Liver (tissue), 9 donors: ENCODE data around the gene CDKN1B. TPM values are rescaled to one million over a fixed set of nuclear protein-coding genes. Genes with fewer than 3 reads are reported as not detected.

Experiments used
- DNase-seq: peaks from one replicate; pipeline ENCODE4 v3.0.0-alpha.2; 2017; ENCODE audit warnings: low spot score
- H3K27ac ChIP-seq, 2 donors: one replicate each; pipeline ENCODE4 v1.7.0; 2013; ENCODE audit warnings: inconsistent platforms in 2 of 2, low read length in 2 of 2, control low read depth in 1 of 2, low read depth in 1 of 2, mild to moderate bottlenecking in 1 of 2
- H3K27me3 ChIP-seq, 4 donors: one replicate each; pipeline versions ENCODE4 v1.6.1 to v1.7.0; 2013; ENCODE audit warnings: low read length in 3 of 4, inconsistent platforms in 1 of 4, mild to moderate bottlenecking in 1 of 4, moderate library complexity in 1 of 4; ENCODE audit not compliant: control insufficient read depth in 4 of 4, insufficient read depth in 4 of 4
- H3K36me3 ChIP-seq, 4 donors: one replicate each; pipeline versions ENCODE4 v1.6.1 to v1.7.0; 2013; ENCODE audit warnings: low read length in 3 of 4, mild to moderate bottlenecking in 3 of 4, low read depth in 1 of 4, moderate library complexity in 1 of 4; ENCODE audit not compliant: control insufficient read depth in 4 of 4, insufficient read depth in 3 of 4
- H3K4me1 ChIP-seq, 4 donors: one replicate each; pipeline versions ENCODE4 v1.6.1 to v1.7.0; 2013; ENCODE audit warnings: low read length in 3 of 4, mild to moderate bottlenecking in 3 of 4, moderate library complexity in 1 of 4; ENCODE audit not compliant: control insufficient read depth in 4 of 4, insufficient read depth in 4 of 4
- H3K4me3 ChIP-seq, 3 donors: one replicate each; pipeline versions ENCODE4 v1.6.1 to v1.7.0; 2013; ENCODE audit warnings: low read length in 3 of 3, control low read depth in 1 of 3, low read depth in 1 of 3, mild to moderate bottlenecking in 1 of 3
- H3K9ac ChIP-seq, 2 donors: one replicate each; pipeline ENCODE4 v1.7.0; 2013; ENCODE audit warnings: low read length in 2 of 2, mild to moderate bottlenecking in 2 of 2, moderate library complexity in 2 of 2, control low read depth in 1 of 2, low read depth in 1 of 2
- H3K9me3 ChIP-seq, 4 donors: one replicate each; pipeline versions ENCODE4 v1.6.1 to v1.7.0; 2013; ENCODE audit warnings: low read length in 3 of 4; ENCODE audit not compliant: control insufficient read depth in 4 of 4
- ATF3 ChIP-seq: IDR thresholded peaks from 2 replicates; pipeline ENCODE4 v1.6.1; 2016; ENCODE audit warnings: antibody characterized with exemption
- CTCF ChIP-seq: fragments of 150-350 bp; IDR thresholded peaks from 2 replicates; pipeline ENCODE4 v1.5.1; 2017; ENCODE audit warnings: improper control_type of control experiment, low read depth, low read length; ENCODE audit not compliant: missing input control
- EGR1 ChIP-seq, 2 donors: IDR thresholded peaks; 2 replicates each; pipeline ENCODE4 v1.6.1; 2016 to 2018; ENCODE audit warnings: antibody characterized with exemption in 2 of 2, low read depth in 2 of 2
- FOXA1 ChIP-seq: IDR thresholded peaks from 2 replicates; pipeline ENCODE4 v1.6.1; 2016; ENCODE audit warnings: antibody characterized with exemption
- FOXA2 ChIP-seq: IDR thresholded peaks from 2 replicates; pipeline ENCODE4 v1.6.1; 2016; ENCODE audit warnings: antibody characterized with exemption
- GABPA ChIP-seq, 2 donors: IDR thresholded peaks in 1 of 2; conservative IDR thresholded peaks in 1 of 2; 2 replicates each; pipeline ENCODE4 v1.6.1; 2016; ENCODE audit warnings: antibody characterized with exemption in 2 of 2, mild to moderate bottlenecking in 1 of 2, moderate library complexity in 1 of 2
- HNF4G ChIP-seq: IDR thresholded peaks from 2 replicates; pipeline ENCODE4 v1.6.1; 2016; ENCODE audit warnings: antibody characterized with exemption
- JUND ChIP-seq, 2 donors: IDR thresholded peaks; 2 replicates each; pipeline ENCODE4 v1.6.1; 2016; ENCODE audit warnings: antibody characterized with exemption in 2 of 2
- NR2F2 ChIP-seq: IDR thresholded peaks from 2 replicates; pipeline ENCODE4 v1.6.1; 2016; ENCODE audit warnings: antibody characterized with exemption
- RAD21 ChIP-seq, 2 donors: IDR thresholded peaks; 2 replicates each; pipeline ENCODE4 v1.6.1; 2016; ENCODE audit warnings: antibody characterized with exemption in 2 of 2, mild to moderate bottlenecking in 2 of 2
- REST ChIP-seq: IDR thresholded peaks from 2 replicates; pipeline ENCODE4 v1.6.1; 2016; ENCODE audit warnings: antibody characterized with exemption, mild to moderate bottlenecking
- RXRA ChIP-seq, 2 donors: IDR thresholded peaks; 2 replicates each; pipeline ENCODE4 v1.6.1; 2017 to 2018; ENCODE audit warnings: antibody characterized with exemption in 2 of 2, mild to moderate bottlenecking in 1 of 2
- SP1 ChIP-seq: IDR thresholded peaks from 2 replicates; pipeline ENCODE4 v1.6.1; 2018; ENCODE audit warnings: antibody characterized with exemption, mild to moderate bottlenecking
- TAF1 ChIP-seq: conservative IDR thresholded peaks from 2 replicates; pipeline ENCODE4 v1.6.1; 2016; ENCODE audit warnings: antibody characterized with exemption, mild to moderate bottlenecking
- YY1 ChIP-seq: IDR thresholded peaks from 2 replicates; pipeline ENCODE4 v1.6.1; 2016; ENCODE audit warnings: antibody characterized with exemption, mild to moderate bottlenecking
- ZBTB33 ChIP-seq: IDR thresholded peaks from 2 replicates; pipeline ENCODE4 v1.6.1; 2016; ENCODE audit warnings: antibody characterized with exemption
- WGBS: extraction: QIAGEN DNeasy Blood & Tissue Kit; methylation state at CpG from one replicate; pipeline ENCODE4 v1.1.7; 2013; 5-methylcytosine and 5-hydroxymethylcytosine counted together
- polyA plus RNA-seq, 2 donors: library from polyadenylated mRNA; stranded (reverse) in 1 of 2; unstranded in 1 of 2; fragments of 200-250 nt in 1 of 2; fragments of >200 nt in 1 of 2; fragmentation: Nextera tagmentation in 1 of 2; extraction: Ambion mirVana in 1 of 2; gene quantifications; one replicate each; pipeline versions ENCODE4 v1.2.1 to v1.2.3, GENCODE V29; 2013 to 2015
- total RNA-seq, 2 donors: library from RNA; depleted of rRNA; stranded (reverse); fragments of >200 nt; gene quantifications; one replicate each; pipeline ENCODE4 v1.2.3, GENCODE V29; 2014
- donor health status: healthy.
- donor health status: healthy.
- donor health status: healthy.
- donor health status: healthy.
- donor health status: healthy.

The CDKN1B gene
- total and polyA plus RNA-seq, 4 donors: 7.8 to 67.5 (median 22.5) TPM

GRCh38 chr12:12668005-12668404, 49.2 kb upstream of the CDKN1B start:
- Histone ChIP-seq H3K27me3 (no peaks in the 10 kb centered on the region), H3K27ac (no peak overlapping the region), H3K36me3 (peaks cover 0 to 1% (median 0%) of the 10 kb centered on the region in 4 donors), H3K9ac (no peak overlapping the region), H3K9me3 (no peaks in the 10 kb centered on the region), H3K4me3 (no peak overlapping the region), H3K4me1 (no peaks in the 10 kb centered on the region)
- WGBS: 95% methylated on average over 1 of the region's 1 CpG
- no peak for TF ChIP-seq RAD21 (IDR thresholded peaks at IDR 0.05)
- no peak for TF ChIP-seq ZBTB33
- no peak for TF ChIP-seq HNF4G
- no peak for TF ChIP-seq JUND (IDR thresholded peaks at IDR 0.05)
- no peak for TF ChIP-seq GABPA (IDR thresholded peaks at IDR 0.05 in 1 of 2, conservative IDR thresholded peaks at IDR 0.05 in 1 of 2)
- TF ChIP-seq YY1: no peak
- TF ChIP-seq NR2F2: no peak
- no peak for TF ChIP-seq RXRA (IDR thresholded peaks at IDR 0.05)
- no peak for TF ChIP-seq REST
- TF ChIP-seq SP1: no peak
- TF ChIP-seq EGR1 (IDR thresholded peaks at IDR 0.05; ENCODE audit: low read depth in 2 of 2): no peak
- TF ChIP-seq FOXA1: no peak
- TF ChIP-seq CTCF: no peak
- DNase-seq: no peak

GRCh38 chr12:12669020-12669419, 48.1 kb upstream of the CDKN1B start:
- no peaks in the 10 kb centered on the region for H3K27me3 ChIP-seq
- H3K4me3 ChIP-seq: no peak overlapping the region
- no peak for DNase-seq
- H3K27ac ChIP-seq: no peak overlapping the region
- no peaks in the 10 kb centered on the region for H3K36me3 ChIP-seq
- no peaks in the 10 kb centered on the region for H3K9me3 ChIP-seq
- H3K4me1 ChIP-seq: no peaks in the 10 kb centered on the region
- no peak overlapping the region for H3K9ac ChIP-seq
- no peak for TF ChIP-seq RAD21 (IDR thresholded peaks at IDR 0.05)
- TF ChIP-seq RXRA (IDR thresholded peaks at IDR 0.05): no peak
- TF ChIP-seq GABPA (IDR thresholded peaks at IDR 0.05 in 1 of 2, conservative IDR thresholded peaks at IDR 0.05 in 1 of 2): no peak
- TF ChIP-seq SP1: no peak
- TF ChIP-seq JUND (IDR thresholded peaks at IDR 0.05): no peak
- no peak for TF ChIP-seq HNF4G
- no peak for TF ChIP-seq ATF3
- no peak for TF ChIP-seq FOXA2
- TF ChIP-seq NR2F2: no peak
- no peak for TF ChIP-seq TAF1
- TF ChIP-seq ZBTB33: no peak
- no peak for TF ChIP-seq YY1
- 96% methylated on average over 2 of the region's 2 CpGs for WGBS
